Heart left ventricle (tissue), 16 donors: ENCODE measurements around the gene ZBTB20. TPM values are rescaled to one million over a fixed set of nuclear protein-coding genes. Genes with fewer than 3 reads are reported as not detected.

Experiments used
- ATAC-seq, 4 donors: fragments of 200-7000 bp; cut with Tn5 transposase; one replicate each; pipeline ENCODE4 v1.9.1; 2020 to 2022; ENCODE audit warnings: moderate library complexity in 4 of 4, mild to moderate bottlenecking in 3 of 4, moderate number of reproducible peaks in 1 of 4
- DNase-seq, 5 donors: peaks; one replicate each; pipeline ENCODE4 v3.0.0-alpha.2; 2020
- H3K27ac ChIP-seq, 12 donors: fragments of 200-600 bp; sonication (generic) in 4 of 12; one replicate each; pipeline versions ENCODE4 v1.5.0 to v1.8.0; 2016 to 2022; ENCODE audit warnings: mild to moderate bottlenecking in 2 of 12
- H3K27me3 ChIP-seq, 9 donors: fragments of 200-600 bp; sonication (generic) in 2 of 9; one replicate each; pipeline versions ENCODE4 v1.5.1 to v1.8.0; 2016 to 2022; ENCODE audit warnings: mild to moderate bottlenecking in 3 of 9
- H3K36me3 ChIP-seq, 9 donors: fragments of 200-600 bp; sonication (generic) in 2 of 9; one replicate each; pipeline versions ENCODE4 v1.5.0 to v1.8.0; 2018 to 2022; ENCODE audit warnings: mild to moderate bottlenecking in 2 of 9
- H3K4me1 ChIP-seq, 12 donors: fragments of 200-600 bp; sonication (generic) in 4 of 12; one replicate each; pipeline versions ENCODE4 v1.5.0 to v1.8.0; 2016 to 2022; ENCODE audit warnings: mild to moderate bottlenecking in 3 of 12
- H3K4me3 ChIP-seq, 12 donors: fragments of 200-600 bp; sonication (generic) in 4 of 12; one replicate each; pipeline versions ENCODE4 v1.5.0 to v1.8.0; 2017 to 2022; ENCODE audit warnings: mild to moderate bottlenecking in 9 of 12, moderate library complexity in 4 of 12
- H3K9me3 ChIP-seq, 12 donors: fragments of 200-600 bp; sonication (generic) in 4 of 12; one replicate each; pipeline versions ENCODE4 v1.5.0 to v1.8.0; 2016 to 2022; ENCODE audit warnings: mild to moderate bottlenecking in 1 of 12
- CTCF ChIP-seq, 12 donors: fragments of 200-600 bp; sonication (generic) in 4 of 12; IDR thresholded peaks; one replicate each; pipeline versions ENCODE4 v1.5.0 to v1.8.0; 2018 to 2022; ENCODE audit warnings: antibody characterized with exemption in 12 of 12, mild to moderate bottlenecking in 5 of 12
- POLR2A ChIP-seq, 2 donors: fragments of 450-650 bp; IDR thresholded peaks; one replicate each; pipeline ENCODE4 v1.6.1; 2017; ENCODE audit warnings: antibody characterized with exemption in 2 of 2, mild to moderate bottlenecking in 2 of 2, moderate library complexity in 2 of 2
- WGBS, 4 donors: extraction: QIAGEN DNeasy Blood & Tissue Kit in 2 of 4; methylation state at CpG; one replicate each; pipeline versions ENCODE4 v1.1.5 to v1.1.7; 2013 to 2018; 5-methylcytosine and 5-hydroxymethylcytosine counted together
- intact Hi-C, 10 donors: fragments of 100-400 bp; cut with DNase I; formaldehyde crosslinking; loops; one replicate each; pipeline versions ENCODE4 v1.11.1 to v1.14.2; 2022
- polyA plus RNA-seq, 2 donors: library from polyadenylated mRNA; stranded (reverse); fragments of 200-250 nt; gene quantifications; one replicate each; pipeline ENCODE4 v1.2.3, GENCODE V29; 2013
- total RNA-seq, 9 donors: library from RNA; depleted of rRNA in 2 of 9; stranded (reverse); fragments of >200 nt in 2 of 9; fragmentation: NEBNext Ultra II Directional in 3 of 9; extraction: Animal tissue kit (Norgen Biotek cat#: 25700) in 3 of 9; gene quantifications; one replicate each; pipeline versions ENCODE4 v1.1.0 to v1.2.4, GENCODE V29; 2016 to 2023
- donor health status: ischemic (EF 13 %, LVEDD 7.1; RV severe dilation, severe dysfunction).
- donor health status: healthy with polysubstance abuse.
- donor health status: DM: no; HTN: yes; CAD: no.
- donor health status: DM: no; HTN: no; CAD: no.
- donor health status: ischemic (EF 25% LVEDD 6.9; RV normal size, moderate dysfunction).
- donor health status: ischemic (EF 25% LVEDD 5.7; RV mildly dilated, moderate dysfunction).
- donor health status: healthy.
- donor health status: DM: yes; HTN: yes; CAD: no.
- donor health status: ischemic (EF 35%, LVEDD 5.7; RV mildly dilated, moderate dysfunction).
- donor health status: nonischemic (EF 11% LVEDD 7.7; RV severe dilation, severe dysfunction).
- donor health status: DM: yes; HTN: yes; CAD: no.
- donor health status: PGD.
- donor health status: ischemic (EF 29% LVEDD 5.4; RV normal size, mild dysfunction).
- donor health status: nonischemic (EF 23%, LVEDD 6.1; RV moderate dilation, normal function).

The ZBTB20 gene
- total and polyA plus RNA-seq, 11 donors: 6.2 to 109 (median 77.3) TPM

GRCh38 chr3:114436182-114436581 lies 710.9 kb downstream of the ZBTB20 start:
- TF ChIP-seq CTCF (IDR thresholded peaks at IDR 0.05): no peak
- no peak for TF ChIP-seq POLR2A (IDR thresholded peaks at IDR 0.05)
- no peak for DNase-seq
- peaks cover 0 to 51% (median 28%) of the 10 kb centered on the region in 12 donors for H3K4me1 ChIP-seq
- H3K9me3 ChIP-seq: no peaks in the 10 kb centered on the region
- no peaks in the 10 kb centered on the region for H3K27me3 ChIP-seq
- intact Hi-C loops: no loop called here
- ATAC-seq: no peak
- 70 to 98% (median 91%) methylated on average over 2 of the region's 2 CpGs for WGBS, 4 donors
- no peak overlapping the region for H3K4me3 ChIP-seq
- H3K36me3 ChIP-seq: peaks cover 0 to 5% (median 0%) of the 10 kb centered on the region in 9 donors
- H3K27ac ChIP-seq: no peak overlapping the region

GRCh38 chr3:114435386-114436115 lies 711.5 kb downstream of the ZBTB20 start:
- intact Hi-C loops: no loop called here
- TF ChIP-seq CTCF (IDR thresholded peaks at IDR 0.05) (no peak), POLR2A (IDR thresholded peaks at IDR 0.05) (no peak)
- DNase-seq (no peak), ATAC-seq (no peak)
- Histone ChIP-seq H3K4me1 (peaks cover 0 to 45% (median 22%) of the 10 kb centered on the region in 12 donors), H3K27ac (no peak overlapping the region), H3K9me3 (no peaks in the 10 kb centered on the region), H3K27me3 (no peaks in the 10 kb centered on the region), H3K4me3 (no peak overlapping the region), H3K36me3 (peaks cover 0 to 5% (median 0%) of the 10 kb centered on the region in 9 donors)
- WGBS, 4 donors: 89 to 96% (median 90%) methylated on average over 5 of the region's 5 CpGs

- WGBS, 4 donors: 83 to 97% (median 91%) methylated on average over 2 of the region's 2 CpGs
- Histone ChIP-seq H3K9me3 (no peaks in the 10 kb centered on the region), H3K36me3 (peaks cover 0 to 5% (median 0%) of the 10 kb centered on the region in 9 donors), H3K27ac (no peak overlapping the region), H3K4me1 (peaks cover 0 to 34% (median 13%) of the 10 kb centered on the region in 12 donors), H3K27me3 (no peaks in the 10 kb centered on the region), H3K4me3 (no peak overlapping the region)
- DNase-seq (no peak), ATAC-seq (no peak)
- intact Hi-C loops: no loop called here
- no peak for TF ChIP-seq POLR2A (IDR thresholded peaks at IDR 0.05)
- no peak for TF ChIP-seq CTCF (IDR thresholded peaks at IDR 0.05)
These were observed 714.8 kb downstream of the ZBTB20 start for GRCh38 chr3:114432310-114432709.

GRCh38 chr3:114428044-114428595 lies 719.0 kb downstream of the ZBTB20 start:
- TF ChIP-seq CTCF (IDR thresholded peaks at IDR 0.05) (no peak), POLR2A (IDR thresholded peaks at IDR 0.05) (no peak)
- 94 to 96% (median 95%) methylated on average over 5 of the region's 5 CpGs for WGBS, 4 donors
- Histone ChIP-seq H3K27ac (no peak overlapping the region), H3K4me1 (peaks cover 0 to 16% (median 7%) of the 10 kb centered on the region in 12 donors), H3K36me3 (no peaks in the 10 kb centered on the region), H3K9me3 (no peaks in the 10 kb centered on the region), H3K4me3 (no peak overlapping the region), H3K27me3 (no peaks in the 10 kb centered on the region)
- DNase-seq: no peak
- no peak for ATAC-seq
- intact Hi-C loops: loop anchor here in 1 of 10 donors (10.0 kb wide), 1 partner anchor 167 kb away; no protein-coding TSS in a partner anchor
